Measurements from ENCODE around the gene AOX1.
"Not testable (repeated sequence)": the region's sequence is repeated elsewhere in the genome, so short reads cannot be mapped to it uniquely, and the experiment has no call there.

Gene AOX1

GRCh38 chr2:200670313-200670712, 84.5 kb downstream of the AOX1 start:
- DNase-seq, result no peak

GRCh38 chr2:200670751-200671150, 84.9 kb downstream of the AOX1 start:
- no peak for DNase-seq

GRCh38 chr2:200673191-200673590, 87.4 kb downstream of the AOX1 start:
- no peak for DNase-seq

- DNase-seq, result no peak
Observed at GRCh38 chr2:200674837-200675236, 89.0 kb downstream of the AOX1 start.

- DNase-seq, result no peak
Observed at GRCh38 chr2:200677171-200677570, 91.4 kb downstream of the AOX1 start.

GRCh38 chr2:200677721-200678532, 92.1 kb downstream of the AOX1 start:
- no peak for DNase-seq

GRCh38 chr2:200679127-200679526, 93.3 kb downstream of the AOX1 start:
- DNase-seq, result no peak

GRCh38 chr2:200679535-200679934, 93.7 kb downstream of the AOX1 start:
- no peak for DNase-seq

- DNase-seq, result no peak
Observed at GRCh38 chr2:200681697-200682096, 95.9 kb downstream of the AOX1 start.

- not testable (repeated sequence) for DNase-seq
Observed at GRCh38 chr2:200682407-200682806, 96.6 kb downstream of the AOX1 start.

GRCh38 chr2:200687922-200688920, 102.4 kb downstream of the AOX1 start:
- DNase-seq, result no peak

- DNase-seq, result no peak
Observed at GRCh38 chr2:200689115-200689514, 103.3 kb downstream of the AOX1 start.

GRCh38 chr2:200693836-200694470, 108.1 kb downstream of the AOX1 start:
- DNase-seq, result no peak

GRCh38 chr2:200695191-200695590, 109.4 kb downstream of the AOX1 start:
- no peak for DNase-seq

GRCh38 chr2:200695601-200696000, 109.8 kb downstream of the AOX1 start:
- no peak for DNase-seq

- DNase-seq, result no peak
Observed at GRCh38 chr2:200698217-200698616, 112.4 kb downstream of the AOX1 start.

GRCh38 chr2:200699310-200699709, 113.5 kb downstream of the AOX1 start:
- no peak for DNase-seq

GRCh38 chr2:200700856-200701255, 115.0 kb downstream of the AOX1 start:
- no peak for DNase-seq

GRCh38 chr2:200702044-200702443, 116.2 kb downstream of the AOX1 start:
- DNase-seq, result no peak

GRCh38 chr2:200702646-200703118, 116.9 kb downstream of the AOX1 start:
- no peak for DNase-seq

GRCh38 chr2:200703127-200703925, 117.5 kb downstream of the AOX1 start:
- no peak for DNase-seq

GRCh38 chr2:200703926-200704637, 118.3 kb downstream of the AOX1 start:
- no peak for DNase-seq
